ENCODE results near the gene ADRA2B.

ADRA2B gene

DNA sequence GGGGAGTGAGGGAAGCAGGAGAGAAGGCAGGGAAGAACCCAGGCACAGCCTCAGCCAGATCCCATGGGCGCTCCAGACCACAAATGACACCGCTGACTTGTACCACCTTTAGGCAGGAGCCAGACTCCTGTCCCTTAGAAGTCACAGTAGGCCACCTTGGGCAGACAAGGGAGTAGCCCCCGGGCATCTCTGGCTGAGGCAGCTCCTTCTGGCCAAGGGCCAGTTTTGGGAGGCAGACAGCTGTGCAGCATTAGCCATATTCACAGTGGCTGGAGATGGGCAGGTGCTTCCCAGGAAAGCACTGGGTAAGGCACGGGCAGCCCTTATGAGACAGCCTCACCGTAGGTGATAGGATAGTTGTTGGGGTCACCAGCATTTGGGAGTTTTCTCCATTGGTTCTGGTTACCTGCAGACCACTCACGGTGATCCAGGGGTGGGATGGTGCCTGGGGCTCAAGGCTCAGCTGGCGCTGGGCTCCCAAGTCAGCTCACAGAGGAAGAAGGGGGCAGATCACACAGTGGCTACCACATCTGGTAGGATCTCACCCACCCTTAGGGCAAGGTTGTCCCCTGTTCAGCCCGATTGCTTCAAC is 19.9 kb upstream of the ADRA2B start:
- no peak for DNase-seq (ENCODE audit: low read depth)

GRCh38 chr2:96135621-96136020 is 19.2 kb upstream of the ADRA2B start:
- DNase-seq (ENCODE audit: low read depth), result no peak

- no peak for DNase-seq (ENCODE audit: low read depth)
Measured at GRCh38 chr2:96135171-96135570, 18.8 kb upstream of the ADRA2B start.

DNA sequence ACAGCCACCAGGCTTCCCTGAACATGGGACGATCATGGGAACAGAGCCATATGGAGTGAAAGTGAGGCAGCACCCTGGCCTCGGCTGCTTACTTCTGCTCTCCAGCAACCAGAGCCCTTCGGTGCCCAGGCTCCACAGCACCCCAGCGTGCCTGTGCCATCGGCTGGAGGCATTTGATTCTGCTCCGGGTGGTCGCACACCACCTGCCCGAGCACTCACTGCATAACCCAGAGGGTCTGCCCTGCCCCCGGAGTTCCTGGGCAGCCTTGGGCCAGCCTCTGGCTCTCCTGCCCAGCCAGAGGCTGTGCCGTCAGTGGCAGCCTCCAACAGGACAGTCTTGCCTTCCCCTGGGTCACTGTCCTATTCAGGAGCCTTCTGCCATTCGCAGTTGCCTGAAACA is 18.1 kb upstream of the ADRA2B start:
- DNase-seq (ENCODE audit: low read depth), result no peak

DNA sequence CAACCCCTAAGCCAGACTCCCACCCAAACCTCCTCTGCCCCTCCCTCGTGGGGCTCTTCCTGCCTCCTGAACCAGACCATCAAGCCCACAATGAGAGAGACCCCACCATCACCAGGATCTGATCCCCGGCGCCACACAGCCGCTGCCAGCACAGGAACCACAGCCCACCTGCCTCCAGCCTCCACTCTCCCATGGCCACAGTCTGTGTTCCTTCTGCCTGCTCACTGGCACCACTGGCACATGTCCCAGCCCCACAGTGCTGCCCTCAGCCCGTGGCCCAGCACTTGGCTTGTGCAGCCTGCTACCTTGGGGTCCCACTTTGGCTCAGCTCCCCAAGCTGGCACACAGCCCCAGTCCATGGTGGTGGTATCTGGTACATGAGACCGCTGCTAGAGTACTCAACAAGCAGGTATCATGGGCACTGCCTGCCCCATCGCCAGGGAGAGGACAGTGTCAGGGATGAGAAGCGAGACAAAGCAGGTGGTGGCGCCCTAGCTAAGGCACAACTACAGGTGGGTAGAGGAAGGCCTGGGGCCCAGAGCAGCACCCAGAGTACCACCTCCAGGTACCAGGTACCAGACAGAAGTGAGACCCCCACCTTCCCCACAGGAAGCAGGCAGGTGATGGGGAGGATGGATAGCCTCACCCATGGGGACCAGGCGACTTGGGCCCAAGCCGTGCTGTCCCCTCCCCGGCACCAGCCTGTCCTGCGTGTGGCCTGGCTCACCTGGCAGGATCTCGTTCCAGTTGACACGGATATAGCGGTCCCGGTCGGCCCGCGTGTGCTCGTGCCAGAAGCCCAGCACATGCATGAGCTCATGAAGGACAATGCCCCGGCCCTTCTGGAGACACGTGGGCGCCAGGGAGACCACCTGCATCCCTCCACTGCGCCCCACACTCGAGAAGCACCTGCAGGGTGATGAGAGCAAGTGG is 15.7 kb upstream of the ADRA2B start:
- no peak for DNase-seq (ENCODE audit: low read depth)

DNA sequence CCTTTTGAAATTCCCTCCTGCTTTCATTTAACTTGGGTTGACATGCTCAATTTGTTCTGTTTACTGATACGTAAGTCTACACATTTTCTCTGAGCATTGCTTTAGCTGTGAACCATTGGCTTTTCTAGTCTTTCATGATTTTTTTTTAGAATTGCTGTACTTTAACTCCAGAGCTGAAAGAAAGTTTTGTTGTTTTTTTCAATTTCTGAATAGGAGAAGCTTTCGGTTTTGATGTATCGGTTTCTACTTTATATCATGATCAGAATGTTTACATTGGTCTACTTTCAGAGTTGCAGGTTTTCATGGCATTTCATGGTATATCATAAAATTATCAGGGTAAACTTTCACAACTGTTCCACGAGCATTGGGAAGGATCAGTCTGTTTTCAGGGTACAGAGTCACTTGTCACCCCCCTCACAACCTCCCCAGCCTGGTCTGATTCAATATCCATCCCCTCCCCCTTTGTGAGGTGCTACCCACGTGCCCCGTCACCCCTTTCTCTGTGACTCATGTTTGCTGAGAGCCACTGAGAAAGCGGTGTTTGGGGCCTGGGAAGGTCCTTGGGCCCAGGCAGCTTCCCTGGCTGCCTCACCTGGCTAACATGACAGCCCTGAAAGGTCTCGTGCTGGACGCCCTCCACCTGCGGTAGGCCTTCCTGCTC is 14.9 kb upstream of the ADRA2B start:
- DNase-seq (ENCODE audit: low read depth), result no peak

DNA sequence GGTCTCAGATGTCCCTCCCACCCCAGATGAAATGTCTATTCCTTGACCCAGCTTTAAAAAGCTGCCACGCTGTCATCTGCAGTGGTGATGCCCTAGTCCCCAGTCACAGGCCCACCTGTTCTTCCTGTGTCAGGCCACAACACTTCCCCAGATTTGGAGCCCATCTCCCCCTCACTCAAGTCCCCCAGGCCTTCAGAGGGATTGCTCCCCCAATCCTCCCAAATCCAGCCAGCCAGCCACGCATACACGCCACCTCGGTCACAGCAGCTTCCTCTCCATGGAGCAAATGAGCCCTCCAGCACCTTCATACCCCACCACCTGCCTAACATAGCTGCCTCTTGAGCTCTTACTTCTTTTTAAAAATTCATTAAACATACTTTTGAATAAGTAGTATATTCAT is 14.1 kb upstream of the ADRA2B start:
- no peak for DNase-seq (ENCODE audit: low read depth)

- no peak for DNase-seq (ENCODE audit: low read depth)
Measured at GRCh38 chr2:96129528-96130120, 13.3 kb upstream of the ADRA2B start.

- DNase-seq (ENCODE audit: low read depth), result no peak
Measured at GRCh38 chr2:96128456-96128855, 12.1 kb upstream of the ADRA2B start.

DNA sequence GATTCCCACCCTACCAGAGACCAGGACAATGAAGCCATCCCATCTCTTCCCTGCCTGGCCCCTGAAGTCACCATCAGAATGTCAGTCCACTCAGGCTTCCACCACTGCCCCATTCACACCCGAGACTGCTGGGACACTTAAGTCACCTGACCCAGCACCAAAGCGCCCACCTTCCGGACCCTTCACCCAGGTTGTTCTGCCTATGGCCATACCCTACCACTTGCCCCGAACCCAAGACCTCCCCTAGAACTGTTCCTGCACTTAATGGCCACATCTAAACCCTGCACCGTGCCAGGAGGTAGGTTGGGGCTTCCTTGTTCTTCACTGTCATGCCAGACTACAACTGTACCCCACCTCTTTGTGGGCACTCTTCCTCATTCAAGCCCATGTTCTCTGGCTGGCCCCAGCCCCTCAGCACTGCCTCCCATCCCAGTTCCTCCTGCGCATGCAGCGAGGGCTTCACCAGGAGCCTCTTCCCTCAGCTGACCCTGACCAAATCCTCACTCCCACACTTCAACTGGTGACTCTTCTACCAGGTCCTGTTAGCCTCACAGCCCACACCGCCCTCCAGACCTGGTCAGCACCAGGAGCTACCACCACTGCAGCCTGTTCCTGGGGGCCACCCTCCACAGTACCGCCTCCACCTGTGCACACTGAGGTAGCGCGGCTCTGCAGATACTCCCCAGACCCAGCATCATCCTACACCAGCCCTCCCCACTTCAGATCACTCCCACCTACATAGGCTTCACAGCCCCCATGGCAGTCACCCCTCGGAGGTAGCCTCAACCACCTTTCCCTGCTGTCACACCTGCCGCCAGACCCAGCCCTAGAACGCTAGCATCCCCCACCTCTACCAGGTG is 8.3 kb upstream of the ADRA2B start:
- no peak for DNase-seq (ENCODE audit: low read depth)

DNA sequence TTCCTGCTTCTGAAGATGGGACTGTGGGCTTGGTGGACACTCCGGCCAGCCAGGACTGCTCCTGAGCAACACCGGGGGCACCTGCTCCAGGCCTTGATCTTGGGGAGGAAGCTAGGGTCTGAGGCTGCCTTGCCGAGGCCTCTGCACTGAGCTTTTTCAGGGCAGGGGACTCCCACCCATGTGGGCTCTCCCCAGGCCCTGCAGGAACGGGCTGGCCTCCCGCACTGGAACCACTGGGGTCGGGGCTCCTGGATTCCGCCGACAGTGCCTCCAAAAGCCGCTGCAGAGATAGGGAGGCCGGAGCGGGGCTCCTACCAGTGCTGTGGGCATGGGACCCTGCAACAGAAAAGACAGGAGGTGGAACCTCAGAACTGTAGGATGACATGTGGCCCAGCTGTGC is 7.6 kb upstream of the ADRA2B start:
- DNase-seq (ENCODE audit: low read depth), result no peak

DNA sequence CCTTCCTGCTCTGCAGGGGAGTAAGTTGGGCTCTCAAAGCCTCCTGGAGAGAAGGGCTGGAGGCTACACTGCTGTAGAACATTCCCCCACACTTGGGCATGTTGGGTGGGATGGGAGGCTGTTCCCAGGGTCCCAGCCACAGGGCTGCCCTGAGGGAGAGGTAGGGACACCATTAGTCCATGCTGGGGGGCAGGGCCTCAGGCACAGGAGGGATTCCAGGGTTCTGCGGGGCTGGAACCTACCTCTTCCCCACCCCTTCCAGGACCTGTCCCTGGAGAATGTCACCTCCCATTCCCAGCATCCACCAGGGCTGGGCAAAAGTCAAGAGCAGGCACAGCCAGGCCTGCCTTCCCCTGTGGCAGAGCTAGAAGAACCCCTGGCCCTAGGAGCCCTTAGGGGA is 6.9 kb upstream of the ADRA2B start:
- no peak for DNase-seq (ENCODE audit: low read depth)

- no peak for DNase-seq (ENCODE audit: low read depth)
Measured at GRCh38 chr2:96122391-96122790, 6.0 kb upstream of the ADRA2B start.

GRCh38 chr2:96121414-96121813 is 5.0 kb upstream of the ADRA2B start:
- no peak for DNase-seq (ENCODE audit: low read depth)

- no peak for DNase-seq (ENCODE audit: low read depth)
Measured at GRCh38 chr2:96120991-96121390, 4.6 kb upstream of the ADRA2B start.

DNA sequence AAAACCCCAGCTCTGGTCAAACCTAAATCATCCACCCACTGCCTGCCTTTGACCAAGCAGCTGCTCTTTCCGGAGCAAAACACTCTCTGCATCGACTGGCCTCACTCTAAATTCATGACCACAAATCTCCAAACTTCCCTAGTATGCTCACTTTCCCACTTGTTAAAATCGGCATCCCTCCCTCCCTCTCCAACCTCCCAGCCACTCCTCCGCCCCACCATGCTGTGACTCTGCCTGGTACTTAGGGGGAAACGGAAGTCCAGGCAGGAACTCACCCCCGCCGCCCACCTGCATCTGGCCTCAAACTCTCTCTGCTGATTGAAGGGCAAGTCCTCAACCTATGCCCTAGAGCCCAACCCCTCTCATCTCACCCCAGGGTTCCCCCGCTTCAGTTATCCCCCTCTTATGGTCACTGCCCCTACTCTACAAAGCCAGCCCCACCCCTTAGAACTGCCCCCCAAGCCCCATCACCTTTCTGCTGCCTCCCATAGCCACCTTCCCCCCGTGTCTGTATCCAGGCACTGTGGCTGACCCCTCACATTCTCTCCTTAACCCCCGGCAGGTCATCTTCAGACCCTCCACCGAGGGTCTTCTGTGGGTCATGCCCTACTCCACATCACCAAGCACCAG is 3.8 kb upstream of the ADRA2B start:
- no peak for DNase-seq (ENCODE audit: low read depth)

- no peak for DNase-seq (ENCODE audit: low read depth)
Measured at GRCh38 chr2:96119389-96119751, 3.0 kb upstream of the ADRA2B start.

DNA sequence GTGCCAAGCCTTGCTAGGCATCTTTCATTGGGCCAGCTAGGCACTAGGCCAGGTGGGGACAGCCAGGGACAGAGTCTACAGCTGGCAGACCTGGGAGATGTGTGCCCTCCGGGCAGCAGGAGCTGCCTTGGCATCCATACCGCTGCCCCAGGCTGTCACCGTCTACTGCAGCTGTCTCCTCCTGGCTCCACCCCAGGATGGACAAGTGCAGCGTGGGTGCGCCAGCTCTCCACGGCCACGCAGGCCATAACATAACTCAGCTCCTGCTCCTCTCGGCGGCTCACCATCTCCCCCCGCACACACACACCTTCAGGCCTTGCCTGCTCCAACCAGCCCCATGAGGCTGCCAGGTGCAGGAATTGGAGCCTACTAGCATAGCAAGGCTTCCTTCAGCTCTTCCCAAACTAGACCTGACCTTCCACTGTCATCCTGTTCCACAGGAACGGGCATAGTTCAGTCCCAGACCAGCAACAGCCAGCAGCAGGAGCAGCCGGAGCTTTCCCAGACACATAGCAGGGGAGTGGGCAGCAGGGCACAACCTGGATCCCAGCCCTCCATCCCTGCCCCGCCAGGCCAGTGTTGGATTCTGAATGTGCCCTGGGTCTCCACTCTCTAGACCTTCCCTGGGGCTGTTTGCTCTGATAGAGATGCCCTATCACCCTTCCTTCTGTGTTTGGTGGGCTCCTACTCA is 2.5 kb upstream of the ADRA2B start:
- DNase-seq (ENCODE audit: low read depth), result no peak

DNA sequence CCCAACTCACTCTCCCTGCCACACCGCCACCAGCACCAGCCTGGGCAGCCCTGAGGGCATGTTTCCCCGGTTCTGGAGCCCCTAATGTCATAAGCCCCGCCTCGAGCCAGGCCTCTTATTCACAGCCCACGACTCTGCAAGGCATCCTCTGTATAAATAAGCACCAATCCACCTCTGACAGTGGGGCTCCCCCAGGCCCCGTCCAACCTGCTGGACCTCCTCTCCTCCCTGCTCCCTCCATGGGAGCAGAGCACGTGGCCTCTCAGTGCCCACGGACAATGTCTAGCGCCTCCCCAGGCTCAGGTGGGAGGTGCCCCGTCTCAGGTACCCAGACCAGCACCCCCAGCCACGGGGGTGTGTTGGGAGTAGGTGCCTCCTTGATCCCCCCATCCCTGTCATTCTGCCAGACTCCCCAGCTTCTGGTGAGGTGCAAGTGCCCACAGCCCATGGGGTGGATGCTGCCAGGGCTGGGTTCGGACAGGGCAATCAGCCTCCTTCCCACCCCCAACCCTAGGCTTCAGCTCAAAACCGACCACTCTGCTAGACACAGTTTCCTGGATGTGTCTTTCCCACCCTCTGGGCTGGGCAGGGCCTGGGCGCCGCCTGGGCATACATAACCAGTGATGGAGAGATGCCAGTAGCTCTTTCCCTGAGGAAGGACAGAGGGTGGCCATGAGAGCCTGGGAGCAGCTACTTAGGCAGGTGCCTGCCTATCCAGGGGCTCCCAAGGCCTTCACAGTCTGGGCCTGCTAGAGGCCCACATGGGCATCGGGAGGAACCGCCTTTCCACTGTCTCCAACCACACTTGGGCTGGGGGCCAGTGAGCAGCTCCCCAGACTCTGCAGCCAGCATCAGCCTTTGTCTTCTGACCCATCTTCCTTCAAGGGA is 1.6 kb upstream of the ADRA2B start:
- no peak for DNase-seq (ENCODE audit: low read depth)

All from CMK (cell line).